ENCODE data around the gene BTBD10. TPM values are rescaled to one million over a fixed set of nuclear protein-coding genes. Genes with fewer than 3 reads are reported as not detected.

BTBD10 gene
- total and polyA plus RNA-seq, 4 donors: 56.8 to 90.7 (median 61.2) TPM

GRCh38 chr11:13384908-13385640 is 77.9 kb downstream of the BTBD10 start:
- no peak overlapping the region for H3K27ac ChIP-seq (ENCODE audit: low read depth, low read length)
- H3K9me3 ChIP-seq (ENCODE audit: control insufficient read depth, insufficient read depth, low read length): no peaks in the 10 kb centered on the region
- peaks cover 19% of the 10 kb centered on the region for H3K36me3 ChIP-seq (ENCODE audit: control insufficient read depth, insufficient read depth, low read length)
- WGBS (ENCODE audit: insufficient coverage): 0% methylated on average over 2 of the region's 4 CpGs
- no peaks in the 10 kb centered on the region for H3K27me3 ChIP-seq (ENCODE audit: control insufficient read depth, insufficient read depth, low read length)
- no peak overlapping the region for H3K4me3 ChIP-seq (ENCODE audit: low read depth, low read length)
- DNase-seq (ENCODE audit: low read depth in 4 of 6, low spot score in 6 of 6): peak; percentile 18 to 92 (median 38)
- H3K4me1 ChIP-seq (ENCODE audit: control insufficient read depth, insufficient read depth, low read length): peaks cover 2% of the 10 kb centered on the region

GRCh38 chr11:13382751-13383150 is 80.3 kb downstream of the BTBD10 start:
- DNase-seq (ENCODE audit: low read depth in 4 of 6, low spot score in 6 of 6): no peak
- Histone ChIP-seq H3K4me3 (ENCODE audit: low read depth, low read length) (no peak overlapping the region), H3K36me3 (ENCODE audit: control insufficient read depth, insufficient read depth, low read length) (peaks cover 19% of the 10 kb centered on the region), H3K9me3 (ENCODE audit: control insufficient read depth, insufficient read depth, low read length) (no peaks in the 10 kb centered on the region), H3K4me1 (ENCODE audit: control insufficient read depth, insufficient read depth, low read length) (peaks cover 2% of the 10 kb centered on the region), H3K27me3 (ENCODE audit: control insufficient read depth, insufficient read depth, low read length) (no peaks in the 10 kb centered on the region), H3K27ac (ENCODE audit: low read depth, low read length) (no peak overlapping the region)
- whole genome bisulfite sequencing (ENCODE audit: insufficient coverage): 100% methylated on average over 2 of the region's 3 CpGs

DNA sequence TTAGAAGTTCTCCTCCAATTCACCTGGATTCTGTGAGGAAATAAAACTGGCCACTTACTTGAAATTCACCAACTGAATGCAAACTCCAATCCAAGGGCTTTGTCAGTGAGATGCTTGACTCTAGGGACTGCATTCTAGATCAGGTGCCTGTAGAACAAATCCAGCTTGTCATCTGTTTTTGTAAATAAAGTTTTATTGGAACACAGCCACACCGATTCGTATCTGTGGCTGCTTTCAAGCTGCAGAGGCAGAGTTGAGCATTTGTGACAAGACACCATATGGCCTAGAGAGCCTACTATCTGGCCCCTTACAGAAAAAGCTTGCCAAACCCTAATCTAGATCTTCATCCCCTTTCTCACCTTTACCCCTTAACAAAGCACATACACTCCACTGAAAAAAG is 82.3 kb downstream of the BTBD10 start:
- H3K36me3 ChIP-seq (ENCODE audit: control insufficient read depth, insufficient read depth, low read length): peaks cover 31% of the 10 kb centered on the region
- H3K9me3 ChIP-seq (ENCODE audit: control insufficient read depth, insufficient read depth, low read length): no peaks in the 10 kb centered on the region
- no peak for DNase-seq (ENCODE audit: low read depth in 4 of 6, low spot score in 6 of 6)
- no peaks in the 10 kb centered on the region for H3K27me3 ChIP-seq (ENCODE audit: control insufficient read depth, insufficient read depth, low read length)
- no peak overlapping the region for H3K4me3 ChIP-seq (ENCODE audit: low read depth, low read length)
- 92% methylated on average over 2 of the region's 2 CpGs for WGBS (ENCODE audit: insufficient coverage)
- H3K4me1 ChIP-seq (ENCODE audit: control insufficient read depth, insufficient read depth, low read length): peaks cover 2% of the 10 kb centered on the region
- H3K27ac ChIP-seq (ENCODE audit: low read depth, low read length): no peak overlapping the region

- Histone ChIP-seq H3K27ac (ENCODE audit: low read depth, low read length) (no peak overlapping the region), H3K36me3 (ENCODE audit: control insufficient read depth, insufficient read depth, low read length) (peaks cover 33% of the 10 kb centered on the region), H3K27me3 (ENCODE audit: control insufficient read depth, insufficient read depth, low read length) (no peaks in the 10 kb centered on the region), H3K4me1 (ENCODE audit: control insufficient read depth, insufficient read depth, low read length) (peaks cover 2% of the 10 kb centered on the region), H3K9me3 (ENCODE audit: control insufficient read depth, insufficient read depth, low read length) (no peaks in the 10 kb centered on the region), H3K4me3 (ENCODE audit: low read depth, low read length) (no peak overlapping the region)
- WGBS (ENCODE audit: insufficient coverage): no CpG with 5 or more reads among the region's 2 CpGs
- no peak for DNase-seq (ENCODE audit: low read depth in 4 of 6, low spot score in 6 of 6)
Measured at GRCh38 chr11:13378316-13378715, 84.7 kb downstream of the BTBD10 start.

DNA sequence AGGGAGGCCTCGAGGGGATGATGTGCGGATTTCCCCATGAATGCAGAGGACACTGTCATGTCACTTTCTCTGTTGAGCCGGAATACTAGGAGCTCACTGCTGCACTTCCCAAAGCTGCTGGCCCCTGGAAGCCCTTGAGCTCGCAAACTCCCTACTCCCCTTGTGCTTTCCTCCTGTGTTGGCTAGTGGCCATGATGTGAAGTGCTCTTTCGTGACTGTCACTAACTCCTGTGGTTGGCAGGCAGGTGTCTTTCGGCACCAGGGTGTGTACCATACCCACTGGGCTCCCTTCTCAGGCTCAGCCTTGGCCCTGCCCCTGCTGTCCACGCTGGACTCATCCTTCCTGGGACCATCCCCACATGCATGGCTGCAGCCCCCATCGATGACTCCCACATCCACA is 86.2 kb downstream of the BTBD10 start:
- Histone ChIP-seq H3K4me1 (ENCODE audit: control insufficient read depth, insufficient read depth, low read length) (peaks cover 2% of the 10 kb centered on the region), H3K36me3 (ENCODE audit: control insufficient read depth, insufficient read depth, low read length) (peaks cover 39% of the 10 kb centered on the region), H3K9me3 (ENCODE audit: control insufficient read depth, insufficient read depth, low read length) (no peaks in the 10 kb centered on the region), H3K27me3 (ENCODE audit: control insufficient read depth, insufficient read depth, low read length) (no peaks in the 10 kb centered on the region), H3K4me3 (ENCODE audit: low read depth, low read length) (no peak overlapping the region), H3K27ac (ENCODE audit: low read depth, low read length) (no peak overlapping the region)
- no peak for DNase-seq (ENCODE audit: low read depth in 4 of 6, low spot score in 6 of 6)
- 90% methylated on average over 6 of the region's 8 CpGs for WGBS (ENCODE audit: insufficient coverage)

DNA sequence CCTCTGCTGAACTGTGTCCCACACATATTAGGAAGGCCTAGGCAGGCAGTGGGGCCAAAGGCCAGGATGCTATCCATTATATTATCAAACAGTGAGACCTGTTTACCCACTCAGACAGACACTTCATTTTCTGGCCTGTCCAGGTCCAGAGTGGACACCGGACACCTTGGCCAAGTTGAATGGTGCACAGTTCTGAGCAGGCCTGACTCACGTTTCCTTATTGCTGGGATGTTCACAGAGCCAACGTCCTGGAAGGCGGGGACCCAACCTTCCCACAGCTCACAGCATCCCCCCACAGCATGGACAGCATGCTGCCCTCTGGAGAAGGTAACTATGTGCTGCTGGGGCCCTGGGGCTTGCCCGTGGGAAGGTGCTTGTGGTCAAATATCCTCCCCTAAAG is 86.6 kb downstream of the BTBD10 start:
- 90% methylated on average over 4 of the region's 5 CpGs for WGBS (ENCODE audit: insufficient coverage)
- no peak for DNase-seq (ENCODE audit: low read depth in 4 of 6, low spot score in 6 of 6)
- Histone ChIP-seq H3K27me3 (ENCODE audit: control insufficient read depth, insufficient read depth, low read length) (no peaks in the 10 kb centered on the region), H3K27ac (ENCODE audit: low read depth, low read length) (no peak overlapping the region), H3K9me3 (ENCODE audit: control insufficient read depth, insufficient read depth, low read length) (no peaks in the 10 kb centered on the region), H3K36me3 (ENCODE audit: control insufficient read depth, insufficient read depth, low read length) (peaks cover 40% of the 10 kb centered on the region), H3K4me3 (ENCODE audit: low read depth, low read length) (no peak overlapping the region), H3K4me1 (ENCODE audit: control insufficient read depth, insufficient read depth, low read length) (peaks cover 2% of the 10 kb centered on the region)

- no peaks in the 10 kb centered on the region for H3K4me1 ChIP-seq (ENCODE audit: control insufficient read depth, insufficient read depth, low read length)
- peaks cover 36% of the 10 kb centered on the region for H3K36me3 ChIP-seq (ENCODE audit: control insufficient read depth, insufficient read depth, low read length)
- DNase-seq (ENCODE audit: low read depth in 4 of 6, low spot score in 6 of 6): no peak
- no peaks in the 10 kb centered on the region for H3K27me3 ChIP-seq (ENCODE audit: control insufficient read depth, insufficient read depth, low read length)
- H3K27ac ChIP-seq (ENCODE audit: low read depth, low read length): no peak overlapping the region
- no peak overlapping the region for H3K4me3 ChIP-seq (ENCODE audit: low read depth, low read length)
- no peaks in the 10 kb centered on the region for H3K9me3 ChIP-seq (ENCODE audit: control insufficient read depth, insufficient read depth, low read length)
Measured at GRCh38 chr11:13375798-13376197, 87.2 kb downstream of the BTBD10 start.

DNA sequence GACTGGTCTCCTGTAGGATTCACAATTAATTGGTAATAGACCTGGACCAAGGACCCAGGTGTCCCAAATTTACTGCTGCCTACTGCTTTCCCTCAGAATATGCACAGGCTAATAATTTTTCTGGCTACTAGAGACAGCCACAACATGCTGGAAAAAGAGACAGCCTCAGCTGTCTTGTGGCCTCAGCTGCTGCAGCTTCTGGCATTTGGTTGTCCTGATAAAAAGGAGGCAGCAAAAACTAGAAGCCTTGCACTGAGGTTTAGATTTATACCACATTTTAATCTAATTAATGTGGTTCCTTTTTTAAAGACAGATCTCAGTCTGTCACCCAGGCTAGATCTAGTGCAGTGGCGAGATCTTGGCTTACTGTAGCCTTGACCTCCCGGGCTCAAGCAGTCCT is 89.8 kb downstream of the BTBD10 start:
- Histone ChIP-seq H3K4me3 (ENCODE audit: low read depth, low read length) (no peak overlapping the region), H3K27ac (ENCODE audit: low read depth, low read length) (no peak overlapping the region), H3K36me3 (ENCODE audit: control insufficient read depth, insufficient read depth, low read length) (peaks cover 42% of the 10 kb centered on the region), H3K4me1 (ENCODE audit: control insufficient read depth, insufficient read depth, low read length) (no peaks in the 10 kb centered on the region), H3K27me3 (ENCODE audit: control insufficient read depth, insufficient read depth, low read length) (no peaks in the 10 kb centered on the region), H3K9me3 (ENCODE audit: control insufficient read depth, insufficient read depth, low read length) (no peaks in the 10 kb centered on the region)
- WGBS (ENCODE audit: insufficient coverage): no CpG with 5 or more reads among the region's 2 CpGs
- no peak for DNase-seq (ENCODE audit: low read depth in 4 of 6, low spot score in 6 of 6)

GRCh38 chr11:13368041-13368446 is 95.0 kb downstream of the BTBD10 start:
- Histone ChIP-seq H3K36me3 (ENCODE audit: control insufficient read depth, insufficient read depth, low read length) (peaks cover 30% of the 10 kb centered on the region), H3K27me3 (ENCODE audit: control insufficient read depth, insufficient read depth, low read length) (no peaks in the 10 kb centered on the region), H3K9me3 (ENCODE audit: control insufficient read depth, insufficient read depth, low read length) (no peaks in the 10 kb centered on the region), H3K4me3 (ENCODE audit: low read depth, low read length) (no peak overlapping the region), H3K4me1 (ENCODE audit: control insufficient read depth, insufficient read depth, low read length) (no peaks in the 10 kb centered on the region), H3K27ac (ENCODE audit: low read depth, low read length) (no peak overlapping the region)
- no peak for DNase-seq (ENCODE audit: low read depth in 4 of 6, low spot score in 6 of 6)
- 73% methylated on average over 5 of the region's 5 CpGs for WGBS (ENCODE audit: insufficient coverage)

- Histone ChIP-seq H3K36me3 (ENCODE audit: control insufficient read depth, insufficient read depth, low read length) (peaks cover 27% of the 10 kb centered on the region), H3K4me1 (ENCODE audit: control insufficient read depth, insufficient read depth, low read length) (no peaks in the 10 kb centered on the region), H3K4me3 (ENCODE audit: low read depth, low read length) (no peak overlapping the region), H3K27me3 (ENCODE audit: control insufficient read depth, insufficient read depth, low read length) (no peaks in the 10 kb centered on the region), H3K9me3 (ENCODE audit: control insufficient read depth, insufficient read depth, low read length) (no peaks in the 10 kb centered on the region), H3K27ac (ENCODE audit: low read depth, low read length) (no peak overlapping the region)
- no peak for DNase-seq (ENCODE audit: low read depth in 4 of 6, low spot score in 6 of 6)
- 90% methylated on average over 2 of the region's 4 CpGs for WGBS (ENCODE audit: insufficient coverage)
Measured at GRCh38 chr11:13367115-13367514, 95.9 kb downstream of the BTBD10 start.
